GM10847 (cell line): ENCODE measurements around the gene RCOR2.

Source experiments
- POLR2A ChIP-seq: IDR thresholded peaks from 2 replicates; pipeline ENCODE4 v1.6.1; 2011; ENCODE audit not compliant: insufficient read length; ENCODE audit errors: extremely low read depth

The RCOR2 gene

GRCh38 chr11:63937713-63938478 is 20.9 kb upstream of the RCOR2 start:
- TF ChIP-seq POLR2A = no peak

DNA sequence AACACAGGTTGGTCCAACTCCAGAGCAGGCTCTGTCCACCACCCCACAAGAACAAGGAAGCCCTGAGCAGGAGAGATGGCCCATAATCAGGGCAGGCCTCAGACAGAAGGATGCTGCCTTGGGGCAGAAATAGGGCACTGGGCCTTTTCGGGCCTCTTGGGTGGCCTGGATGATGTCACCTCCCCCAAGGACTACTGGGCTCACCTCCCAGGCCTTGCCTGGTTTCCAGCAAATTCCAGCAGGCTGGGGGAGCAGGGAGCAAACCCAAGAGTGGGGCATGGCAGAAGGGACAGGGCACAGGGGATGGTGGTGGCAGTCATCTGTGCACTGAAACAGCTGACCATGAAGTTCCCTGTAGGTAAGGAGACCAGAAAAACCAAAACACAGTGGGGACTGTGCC is 16.5 kb upstream of the RCOR2 start:
- no peak for TF ChIP-seq POLR2A

- TF ChIP-seq POLR2A = no peak
These were observed 14.9 kb upstream of the RCOR2 start for GRCh38 chr11:63931876-63932275.

GRCh38 chr11:63931045-63931444 is 14.1 kb upstream of the RCOR2 start:
- no peak for TF ChIP-seq POLR2A

DNA sequence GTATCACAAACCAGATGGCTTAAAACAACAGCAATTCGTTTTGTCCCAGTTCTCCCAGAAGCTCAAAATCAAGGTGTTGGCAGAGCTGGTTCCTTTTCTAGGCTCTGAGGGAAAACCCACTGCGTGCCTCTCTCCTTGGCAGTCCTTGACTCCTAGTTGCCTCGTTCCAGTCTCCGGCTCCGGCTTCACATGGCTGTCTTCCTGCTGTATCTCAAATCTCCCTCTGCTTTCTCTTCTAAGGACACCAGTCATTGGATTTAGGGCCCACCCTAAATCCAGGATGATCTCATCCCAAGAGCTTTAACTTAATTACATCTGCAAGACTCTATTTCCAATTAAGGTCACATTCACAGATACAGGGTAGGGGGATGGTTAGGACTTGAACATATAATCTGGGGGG is 12.7 kb upstream of the RCOR2 start:
- no peak for TF ChIP-seq POLR2A

DNA sequence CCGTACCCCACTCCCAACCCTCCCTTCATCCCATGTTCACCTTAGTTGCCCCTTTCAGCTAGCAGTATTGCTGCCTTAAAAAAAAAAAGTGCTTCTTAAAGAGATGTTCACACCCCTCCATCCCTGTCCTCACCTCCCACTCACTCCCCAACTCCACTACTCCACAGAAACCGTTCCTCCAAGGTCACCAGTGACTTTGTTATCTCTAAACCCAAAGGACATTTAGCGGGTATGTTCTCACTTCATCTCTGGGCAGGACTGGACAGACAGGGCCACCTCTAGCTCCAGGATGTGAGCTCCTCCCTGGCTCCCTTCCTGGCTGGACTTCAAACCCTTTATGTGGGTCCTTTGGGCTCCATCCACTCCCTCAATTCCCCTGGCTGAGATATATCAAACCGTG is 6.4 kb upstream of the RCOR2 start:
- TF ChIP-seq POLR2A = no peak

- no peak for TF ChIP-seq POLR2A
These were observed 5.8 kb upstream of the RCOR2 start for GRCh38 chr11:63922673-63923192.

GRCh38 chr11:63920939-63921417 is 4.0 kb upstream of the RCOR2 start:
- no peak for TF ChIP-seq POLR2A

DNA sequence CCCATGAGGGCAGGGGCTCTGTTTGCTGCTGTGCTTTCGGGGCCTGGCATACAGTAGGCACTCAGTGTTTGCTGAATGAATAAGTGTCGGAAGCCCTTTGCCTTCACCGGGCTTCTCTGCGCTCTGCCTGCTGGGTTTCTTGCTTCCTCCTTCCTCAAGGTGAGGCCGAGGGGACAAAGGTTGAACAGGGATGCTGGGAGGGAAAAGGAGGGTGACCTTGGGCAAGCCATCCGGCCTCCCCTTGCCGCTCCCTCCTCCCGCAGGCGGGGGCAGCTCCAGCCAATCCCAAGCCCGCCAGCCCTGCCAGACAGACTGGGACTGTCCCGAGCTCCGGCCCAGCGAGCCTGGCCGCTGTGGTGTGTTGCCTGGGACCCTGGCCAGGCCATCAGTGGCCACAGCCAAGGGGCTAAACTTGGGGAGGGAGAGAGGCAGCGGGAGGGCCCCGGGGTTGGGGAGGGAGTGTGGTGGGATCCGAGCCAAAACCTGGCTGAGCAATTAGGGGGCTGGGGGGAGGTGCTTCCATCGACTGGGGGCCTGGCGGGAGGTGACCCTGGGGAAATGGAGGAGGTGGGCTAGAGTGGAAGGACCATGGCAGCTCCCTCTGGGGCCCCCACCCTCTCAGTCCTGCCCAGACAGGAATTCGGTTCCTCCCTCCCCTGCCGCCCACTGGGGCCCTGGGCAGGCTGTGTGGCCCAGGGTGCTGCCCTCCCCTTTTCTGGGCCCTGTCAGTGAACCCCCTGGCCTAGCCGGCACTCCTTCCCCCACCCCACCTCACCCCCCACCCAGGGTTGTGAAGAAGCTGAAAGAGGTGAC is 3.4 kb upstream of the RCOR2 start:
- no peak for TF ChIP-seq POLR2A

DNA sequence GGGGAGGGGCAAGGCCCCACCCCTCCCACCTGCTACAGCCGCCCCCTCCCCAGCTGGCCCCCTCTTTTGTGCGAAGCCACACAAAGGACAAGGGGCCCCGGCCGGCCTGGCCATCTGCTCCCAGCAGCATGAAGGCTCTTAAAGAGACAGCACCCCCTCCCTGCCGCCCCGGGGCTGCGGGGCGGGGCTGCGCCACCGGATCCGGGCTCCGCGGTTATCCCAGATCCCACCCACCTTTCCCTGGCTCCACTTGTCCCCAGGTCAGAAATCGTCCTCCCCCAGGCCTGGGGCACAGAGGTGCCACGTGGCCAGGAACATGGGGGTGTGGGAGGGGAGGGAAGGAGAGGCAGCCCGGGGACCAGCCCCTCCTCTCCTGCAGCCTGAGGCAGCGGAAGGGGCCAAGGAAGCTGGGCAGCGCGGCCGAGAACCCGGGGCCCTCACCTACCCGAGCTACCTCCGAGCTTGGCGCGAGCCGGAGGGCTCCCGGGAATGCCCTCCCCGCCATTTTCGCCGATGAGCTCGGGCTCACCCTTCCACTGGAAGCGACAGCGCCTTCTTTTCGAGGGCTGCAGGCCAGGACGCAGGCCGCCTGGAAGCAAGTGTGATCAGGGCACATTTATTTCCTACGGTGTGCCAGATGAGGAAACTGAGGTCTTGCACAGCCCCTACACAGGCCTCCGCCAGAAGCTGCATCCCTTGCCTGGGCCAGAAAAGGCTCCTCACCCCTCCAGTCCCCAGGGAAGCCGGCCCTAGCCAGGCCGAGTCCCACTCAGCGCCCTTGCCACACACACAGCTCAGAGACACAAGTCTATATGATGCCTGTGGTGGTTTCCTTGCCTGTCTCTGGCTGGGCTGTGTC is 2.5 kb upstream of the RCOR2 start:
- TF ChIP-seq POLR2A = no peak

DNA sequence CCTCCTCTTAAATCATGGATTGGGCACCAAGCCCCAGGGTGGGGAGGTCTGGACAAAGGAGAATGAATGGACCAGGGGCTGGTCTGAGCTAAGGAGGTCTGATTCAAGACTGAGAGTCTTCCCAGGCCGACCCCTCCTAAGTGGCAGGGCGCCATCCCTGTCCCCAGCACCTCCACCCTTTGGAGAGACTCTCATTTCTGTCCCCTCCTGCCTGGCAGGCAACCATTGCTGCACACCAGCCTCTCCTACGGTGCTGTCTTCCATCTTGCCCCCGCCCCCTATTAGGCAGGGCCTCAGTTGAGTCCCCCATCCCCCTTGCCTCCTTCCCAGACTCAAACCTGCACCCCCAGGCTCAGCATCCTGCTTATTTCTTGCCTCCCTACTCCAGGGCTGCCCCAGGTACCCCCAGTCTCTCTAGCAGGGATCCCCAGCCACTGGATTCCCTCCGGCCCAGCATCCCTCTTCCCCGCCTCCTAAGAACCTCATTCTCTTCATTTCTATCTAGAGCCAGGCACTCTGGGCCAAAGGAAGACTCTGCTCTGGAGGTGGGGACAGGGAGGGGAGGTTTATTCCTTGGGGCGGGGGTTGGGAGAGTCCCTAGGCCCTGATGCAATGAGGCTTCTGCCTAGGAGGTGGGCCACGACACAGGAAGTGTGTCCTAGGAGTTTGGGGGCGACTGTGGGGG is 1.7 kb upstream of the RCOR2 start:
- no peak for TF ChIP-seq POLR2A

DNA sequence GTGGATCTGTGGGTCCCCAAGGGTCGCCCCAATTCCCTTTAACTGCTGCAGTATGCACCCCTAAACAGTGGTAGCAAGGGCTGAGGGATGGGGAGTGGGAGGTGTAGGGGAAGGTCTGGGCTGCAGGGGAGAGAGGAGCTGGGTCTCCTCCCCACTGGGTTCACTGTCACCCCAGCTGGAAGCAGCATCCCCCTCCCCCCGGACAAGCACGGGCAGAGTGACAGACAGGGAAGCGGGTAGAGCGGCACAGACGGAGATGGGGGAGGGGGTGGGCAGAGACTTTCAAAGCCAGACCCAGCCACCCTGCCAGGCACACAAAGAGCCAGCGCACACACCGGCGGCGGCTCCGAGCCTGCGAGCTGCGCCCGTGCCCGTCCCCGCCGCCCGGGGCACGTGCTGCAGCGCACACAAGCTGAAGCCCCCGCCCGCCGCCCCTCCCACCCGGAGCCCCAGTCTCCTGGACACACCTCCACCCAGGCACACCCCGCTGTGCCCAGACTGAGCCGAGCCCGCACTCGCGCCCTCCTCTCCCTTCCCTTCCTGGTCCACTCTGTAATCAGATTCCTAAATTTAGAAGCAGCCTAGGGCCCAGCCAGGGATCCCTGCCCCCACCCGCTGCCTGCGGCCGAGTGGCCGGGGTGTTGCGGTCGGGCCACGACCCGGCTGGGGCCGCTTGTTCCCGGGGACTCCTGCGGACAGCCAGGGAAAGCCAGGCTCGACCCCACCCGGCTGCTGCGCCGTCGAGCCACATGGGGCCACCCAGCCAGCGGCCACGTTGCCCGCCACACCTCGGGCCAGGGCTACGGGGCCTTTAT is 935 bp upstream of the RCOR2 start:
- no peak for TF ChIP-seq POLR2A

GRCh38 chr11:63915961-63916836 is 765 bp downstream of the RCOR2 start:
- TF ChIP-seq POLR2A = no peak
